CD8-positive, alpha-beta memory T cell (primary cell): ENCODE measurements around the gene ADGRA3. TPM values are rescaled to one million over a fixed set of nuclear protein-coding genes. Genes with fewer than 3 reads are reported as not detected.

Experiments used
- CTCF ChIA-PET: fragments of 350-600 bp; sonication (Branson Sonifier 250); formaldehyde crosslinking; loops from one replicate; lab custom pipeline; 2021; ENCODE audit warnings: antibody characterized with exemption; lab: Charles Lee
- POLR2A ChIA-PET: fragments of 350-600 bp; sonication (Branson Sonifier 250); formaldehyde crosslinking; loops from one replicate; lab custom pipeline; 2021; ENCODE audit warnings: antibody characterized with exemption; lab: Charles Lee
- DNase-seq, 5 donors: peaks; one replicate each; pipeline versions ENCODE4 v3.0.0 to v3.0.0-alpha.2; 2020 to 2022; ENCODE audit warnings: mixed read lengths in 1 of 5
- H3K27ac ChIP-seq: one replicate; pipeline ENCODE4 v1.7.0; 2013; ENCODE audit warnings: low read depth, mild to moderate bottlenecking, low read length, moderate library complexity
- H3K27me3 ChIP-seq: 2 replicates; pipeline ENCODE4 v1.7.0; 2013; ENCODE audit warnings: low read length, mild to moderate bottlenecking; ENCODE audit not compliant: insufficient read depth, poor library complexity, severe bottlenecking
- H3K36me3 ChIP-seq: 2 replicates; pipeline ENCODE4 v1.7.0; 2013; ENCODE audit warnings: mild to moderate bottlenecking, low read length, moderate library complexity; ENCODE audit not compliant: insufficient read depth
- H3K4me1 ChIP-seq: 2 replicates; pipeline ENCODE4 v1.7.0; 2013; ENCODE audit warnings: mild to moderate bottlenecking, low read length, moderate library complexity; ENCODE audit not compliant: insufficient read depth
- H3K4me3 ChIP-seq: 2 replicates; pipeline ENCODE4 v1.7.0; 2013; ENCODE audit warnings: mild to moderate bottlenecking, low read length
- H3K9me3 ChIP-seq: 2 replicates; pipeline ENCODE4 v1.7.0; 2013; ENCODE audit warnings: mild to moderate bottlenecking, low read length
- H3K27ac Mint-ChIP-seq, 8 donors: one replicate each; pipeline ENCODE4 v1.8.0; 2020 to 2021; ENCODE audit warnings: mixed read lengths in 8 of 8, mild to moderate bottlenecking in 6 of 8, inconsistent platforms in 3 of 8, moderate library complexity in 3 of 8
- H3K27me3 Mint-ChIP-seq, 2 donors: one replicate each; pipeline ENCODE4 v1.8.0; 2020 to 2021; ENCODE audit warnings: mixed read lengths in 2 of 2, mild to moderate bottlenecking in 1 of 2, moderate library complexity in 1 of 2
- H3K36me3 Mint-ChIP-seq, 3 donors: one replicate each; pipeline ENCODE4 v1.8.0; 2020 to 2021; ENCODE audit warnings: mixed read lengths in 3 of 3, inconsistent platforms in 1 of 3, mild to moderate bottlenecking in 1 of 3
- H3K4me1 Mint-ChIP-seq, 3 donors: one replicate each; pipeline ENCODE4 v1.8.0; 2020 to 2021; ENCODE audit warnings: mixed read lengths in 3 of 3, inconsistent platforms in 1 of 3, mild to moderate bottlenecking in 1 of 3
- H3K4me3 Mint-ChIP-seq, 7 donors: one replicate each; pipeline ENCODE4 v1.8.0; 2020 to 2021; ENCODE audit warnings: mixed read lengths in 7 of 7, mild to moderate bottlenecking in 6 of 7, moderate library complexity in 4 of 7, inconsistent platforms in 2 of 7
- H3K9me3 Mint-ChIP-seq, 5 donors: one replicate each; pipeline ENCODE4 v1.8.0; 2020 to 2022; ENCODE audit warnings: mixed read lengths in 5 of 5, mild to moderate bottlenecking in 3 of 5, moderate library complexity in 2 of 5, inconsistent platforms in 1 of 5
- polyA plus RNA-seq: library from polyadenylated mRNA; unstranded; fragments of 300-500 nt; fragmentation: Illumina TruSeq; gene quantifications from one replicate; pipeline ENCODE4 v1.2.3, GENCODE V29; 2021
- total RNA-seq, 2 experiments: library from RNA; stranded (reverse); gene quantifications; one replicate each; pipeline ENCODE4 v1.2.3, GENCODE V29; 2021

Gene ADGRA3
- total and polyA plus RNA-seq, 3 experiments from 2014 or later = 0.32 to 2.2 (median 2.1) TPM

DNA sequence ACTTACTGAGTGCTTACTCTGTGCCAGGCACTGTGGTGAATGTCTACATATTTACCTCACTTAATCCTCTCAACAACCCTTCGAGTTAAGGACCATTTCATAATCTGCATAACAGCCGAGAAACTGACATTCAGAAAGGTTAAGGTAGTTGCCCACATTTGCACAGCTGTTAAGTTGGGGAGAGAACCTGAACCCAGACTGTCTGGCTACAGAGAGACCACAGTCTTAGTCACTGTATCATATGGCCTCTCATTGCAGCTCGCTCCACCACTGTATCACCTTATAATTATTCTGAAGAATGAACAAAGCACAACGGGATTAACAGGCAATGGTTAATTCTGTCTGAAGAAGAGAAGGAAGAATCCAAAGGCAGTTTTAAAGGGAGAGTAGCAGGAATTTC lies 98.5 kb downstream of the ADGRA3 start:
- Histone ChIP-seq H3K36me3 (no peaks in the 10 kb centered on the region), H3K27me3 (no peaks in the 10 kb centered on the region), H3K4me1 (no peaks in the 10 kb centered on the region), H3K4me3 (no peak overlapping the region), H3K27ac (no peak overlapping the region), H3K9me3 (no peaks in the 10 kb centered on the region)
- Mint-ChIP-seq H3K9me3 (peaks cover 0 to 12% (median 3%) of the 10 kb centered on the region in 5 donors), H3K27ac (peak overlapping the region in 1 of 8 donors; percentile 81), H3K27me3 (no peaks in the 10 kb centered on the region), H3K4me3 (no peak overlapping the region), H3K36me3 (no peaks in the 10 kb centered on the region), H3K4me1 (no peaks in the 10 kb centered on the region)
- ChIA-PET CTCF (no interaction called here), POLR2A (no interaction called here)
- no peak for DNase-seq

DNA sequence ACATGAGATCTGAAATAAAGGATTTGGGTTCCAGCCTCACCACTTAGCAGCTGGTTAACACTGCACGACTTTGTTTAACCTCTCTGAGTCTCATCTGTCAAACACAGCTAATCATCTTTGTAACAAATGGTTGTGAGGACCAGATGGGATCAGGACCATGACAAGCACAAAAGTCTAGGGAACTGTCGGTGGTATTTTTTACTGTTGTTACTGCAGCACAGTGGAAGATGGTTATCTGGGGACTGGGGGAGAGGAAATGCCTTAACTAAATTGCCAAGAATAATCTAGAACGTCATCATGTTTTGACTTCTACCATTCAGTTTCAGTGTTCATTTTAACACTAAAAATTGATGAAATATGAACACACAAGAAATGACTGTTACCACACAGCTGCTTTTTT lies 99.5 kb downstream of the ADGRA3 start:
- H3K9me3 Mint-ChIP-seq = peaks cover 0 to 12% (median 3%) of the 10 kb centered on the region in 5 donors
- no peaks in the 10 kb centered on the region for H3K36me3 ChIP-seq
- no peak overlapping the region for H3K27ac ChIP-seq
- CTCF ChIA-PET = no interaction called here
- no peak overlapping the region for H3K27ac Mint-ChIP-seq
- no peaks in the 10 kb centered on the region for H3K4me1 ChIP-seq
- no peak for DNase-seq
- no peak overlapping the region for H3K4me3 ChIP-seq
- no peaks in the 10 kb centered on the region for H3K4me1 Mint-ChIP-seq
- no peaks in the 10 kb centered on the region for H3K9me3 ChIP-seq
- H3K4me3 Mint-ChIP-seq = no peak overlapping the region
- H3K27me3 Mint-ChIP-seq = no peaks in the 10 kb centered on the region
- no peaks in the 10 kb centered on the region for H3K36me3 Mint-ChIP-seq
- POLR2A ChIA-PET = no interaction called here
- no peaks in the 10 kb centered on the region for H3K27me3 ChIP-seq

GRCh38 chr4:22414833-22415232 lies 101.0 kb downstream of the ADGRA3 start:
- H3K36me3 Mint-ChIP-seq = no peaks in the 10 kb centered on the region
- peaks cover 0 to 7% (median 0%) of the 10 kb centered on the region in 5 donors for H3K9me3 Mint-ChIP-seq
- Histone ChIP-seq H3K27ac (no peak overlapping the region), H3K36me3 (no peaks in the 10 kb centered on the region), H3K4me3 (no peak overlapping the region), H3K27me3 (no peaks in the 10 kb centered on the region), H3K9me3 (no peaks in the 10 kb centered on the region), H3K4me1 (no peaks in the 10 kb centered on the region)
- H3K27me3 Mint-ChIP-seq = no peaks in the 10 kb centered on the region
- no peak for DNase-seq
- no peak overlapping the region for H3K4me3 Mint-ChIP-seq
- ChIA-PET POLR2A (no interaction called here), CTCF (no interaction called here)
- no peaks in the 10 kb centered on the region for H3K4me1 Mint-ChIP-seq
- no peak overlapping the region for H3K27ac Mint-ChIP-seq

GRCh38 chr4:22413471-22413870 lies 102.4 kb downstream of the ADGRA3 start:
- no peak overlapping the region for H3K4me3 ChIP-seq
- H3K36me3 ChIP-seq = no peaks in the 10 kb centered on the region
- Mint-ChIP-seq H3K4me3 (no peak overlapping the region), H3K27ac (no peak overlapping the region), H3K36me3 (no peaks in the 10 kb centered on the region), H3K27me3 (no peaks in the 10 kb centered on the region), H3K9me3 (peaks cover 0 to 7% (median 0%) of the 10 kb centered on the region in 5 donors), H3K4me1 (no peaks in the 10 kb centered on the region)
- POLR2A ChIA-PET = no interaction called here
- DNase-seq = no peak
- CTCF ChIA-PET = no interaction called here
- no peaks in the 10 kb centered on the region for H3K4me1 ChIP-seq
- no peaks in the 10 kb centered on the region for H3K9me3 ChIP-seq
- H3K27me3 ChIP-seq = no peaks in the 10 kb centered on the region
- no peak overlapping the region for H3K27ac ChIP-seq

DNA sequence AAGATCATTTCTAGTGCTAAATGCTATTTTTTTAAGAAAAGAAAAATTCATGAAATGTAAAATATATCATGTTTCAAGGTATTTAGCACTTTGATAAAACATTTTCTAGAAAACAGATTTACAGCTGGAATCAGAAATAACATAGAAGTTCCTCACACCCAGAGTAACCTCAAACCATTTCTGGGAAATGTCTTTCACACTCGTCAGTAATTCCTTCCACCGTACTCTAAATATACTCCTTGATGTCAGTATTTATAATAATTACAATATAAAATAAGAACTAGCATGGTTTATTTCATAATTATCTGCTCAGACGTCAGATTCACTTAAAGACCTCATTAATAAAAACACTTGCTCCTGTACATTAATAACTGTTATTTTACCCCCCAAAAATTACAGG lies 103.9 kb downstream of the ADGRA3 start:
- no peaks in the 10 kb centered on the region for H3K9me3 ChIP-seq
- ChIA-PET CTCF (no interaction called here), POLR2A (no interaction called here)
- DNase-seq = no peak
- H3K27me3 ChIP-seq = no peaks in the 10 kb centered on the region
- Mint-ChIP-seq H3K4me1 (no peaks in the 10 kb centered on the region), H3K27ac (no peak overlapping the region), H3K36me3 (no peaks in the 10 kb centered on the region), H3K4me3 (no peak overlapping the region), H3K9me3 (peaks cover 0 to 7% (median 0%) of the 10 kb centered on the region in 5 donors), H3K27me3 (no peaks in the 10 kb centered on the region)
- no peak overlapping the region for H3K27ac ChIP-seq
- no peaks in the 10 kb centered on the region for H3K4me1 ChIP-seq
- H3K36me3 ChIP-seq = no peaks in the 10 kb centered on the region
- H3K4me3 ChIP-seq = no peak overlapping the region

GRCh38 chr4:22410645-22411247 lies 105.1 kb downstream of the ADGRA3 start:
- H3K9me3 ChIP-seq = no peaks in the 10 kb centered on the region
- no peak overlapping the region for H3K4me3 ChIP-seq
- Mint-ChIP-seq H3K36me3 (no peaks in the 10 kb centered on the region), H3K27ac (no peak overlapping the region), H3K9me3 (peaks cover 0 to 11% (median 4%) of the 10 kb centered on the region in 5 donors), H3K4me3 (no peak overlapping the region), H3K27me3 (no peaks in the 10 kb centered on the region), H3K4me1 (no peaks in the 10 kb centered on the region)
- H3K36me3 ChIP-seq = no peaks in the 10 kb centered on the region
- no peaks in the 10 kb centered on the region for H3K27me3 ChIP-seq
- H3K27ac ChIP-seq = no peak overlapping the region
- DNase-seq = peak in 1 of 5 donors; percentile 13
- ChIA-PET POLR2A (no interaction called here), CTCF (no interaction called here)
- no peaks in the 10 kb centered on the region for H3K4me1 ChIP-seq

GRCh38 chr4:22408474-22408873 lies 107.4 kb downstream of the ADGRA3 start:
- H3K27me3 ChIP-seq = no peaks in the 10 kb centered on the region
- H3K36me3 Mint-ChIP-seq = no peaks in the 10 kb centered on the region
- no peak for DNase-seq
- H3K27me3 Mint-ChIP-seq = no peaks in the 10 kb centered on the region
- ChIA-PET POLR2A (no interaction called here), CTCF (no interaction called here)
- H3K27ac ChIP-seq = no peak overlapping the region
- no peak overlapping the region for H3K4me3 ChIP-seq
- no peak overlapping the region for H3K27ac Mint-ChIP-seq
- H3K36me3 ChIP-seq = no peaks in the 10 kb centered on the region
- no peaks in the 10 kb centered on the region for H3K4me1 Mint-ChIP-seq
- H3K9me3 Mint-ChIP-seq = peaks cover 0 to 13% (median 4%) of the 10 kb centered on the region in 5 donors
- no peaks in the 10 kb centered on the region for H3K9me3 ChIP-seq
- H3K4me1 ChIP-seq = no peaks in the 10 kb centered on the region
- H3K4me3 Mint-ChIP-seq = no peak overlapping the region

GRCh38 chr4:22407361-22407760 lies 108.5 kb downstream of the ADGRA3 start:
- no peak for DNase-seq
- Mint-ChIP-seq H3K4me1 (no peaks in the 10 kb centered on the region), H3K27ac (no peak overlapping the region), H3K4me3 (no peak overlapping the region), H3K36me3 (no peaks in the 10 kb centered on the region), H3K9me3 (peaks cover 0 to 13% (median 2%) of the 10 kb centered on the region in 5 donors), H3K27me3 (no peaks in the 10 kb centered on the region)
- POLR2A ChIA-PET = no interaction called here
- CTCF ChIA-PET = no interaction called here
- Histone ChIP-seq H3K27ac (no peak overlapping the region), H3K27me3 (no peaks in the 10 kb centered on the region), H3K4me3 (no peak overlapping the region), H3K4me1 (no peaks in the 10 kb centered on the region), H3K36me3 (no peaks in the 10 kb centered on the region), H3K9me3 (no peaks in the 10 kb centered on the region)
